HG03108 (cell line): ENCODE data around the gene TMEM254.
"Not testable (repeated sequence)": the region's sequence is repeated elsewhere in the genome, so short reads cannot be mapped to it uniquely, and the experiment has no call there.

Source experiments
- ATAC-seq: cut with Tn5 transposase; IDR thresholded peaks from one replicate; pipeline ENCODE4 v1.9.1; 2021; ENCODE audit warnings: moderate library complexity; ENCODE audit not compliant: unreplicated experiment

TMEM254 gene

GRCh38 chr10:80075781-80076180 lies 2.7 kb upstream of the TMEM254 start:
- ATAC-seq = no peak

- no peak for ATAC-seq
Observed at GRCh38 chr10:80077869-80078447, 507 bp upstream of the TMEM254 start.

GRCh38 chr10:80079312-80079719 lies 851 bp downstream of the TMEM254 start:
- ATAC-seq = no peak

GRCh38 chr10:80081026-80081425 lies 2.6 kb downstream of the TMEM254 start:
- ATAC-seq = no peak

GRCh38 chr10:80081801-80082750 lies 3.6 kb downstream of the TMEM254 start:
- no peak for ATAC-seq

GRCh38 chr10:80090121-80090520 lies 11.7 kb downstream of the TMEM254 start:
- no peak for ATAC-seq

GRCh38 chr10:80094231-80094630 lies 15.8 kb downstream of the TMEM254 start:
- ATAC-seq = no peak

GRCh38 chr10:80098272-80098671 lies 19.8 kb downstream of the TMEM254 start:
- ATAC-seq = not testable (repeated sequence)

- not testable (repeated sequence) for ATAC-seq
Observed at GRCh38 chr10:80099295-80099694, 20.8 kb downstream of the TMEM254 start.

GRCh38 chr10:80100116-80100515 lies 21.7 kb downstream of the TMEM254 start:
- ATAC-seq = no peak

GRCh38 chr10:80100861-80101695 lies 22.6 kb downstream of the TMEM254 start:
- ATAC-seq = no peak

- no peak for ATAC-seq
Observed at GRCh38 chr10:80104066-80104926, 25.8 kb downstream of the TMEM254 start.

GRCh38 chr10:80108576-80109239 lies 30.2 kb downstream of the TMEM254 start:
- no peak for ATAC-seq

- no peak for ATAC-seq
Observed at GRCh38 chr10:80110986-80111385, 32.5 kb downstream of the TMEM254 start.

- ATAC-seq = no peak
Observed at GRCh38 chr10:80118669-80119068, 40.2 kb downstream of the TMEM254 start.

GRCh38 chr10:80122110-80122710 lies 43.7 kb downstream of the TMEM254 start:
- no peak for ATAC-seq

GRCh38 chr10:80122746-80123145 lies 44.3 kb downstream of the TMEM254 start:
- no peak for ATAC-seq

GRCh38 chr10:80126876-80127275 lies 48.4 kb downstream of the TMEM254 start:
- no peak for ATAC-seq

GRCh38 chr10:80131499-80131901 lies 53.0 kb downstream of the TMEM254 start:
- no peak for ATAC-seq
